OCI-LY1 (cell line): ENCODE data around the gene TENM4.

Experiments used
- CTCF ChIP-seq: fragments of 200-600 bp; sonication (generic), shearing (Covaris generic); IDR thresholded peaks from 2 replicates; pipeline ENCODE4 v1.5.1; 2017; ENCODE audit warnings: mild to moderate bottlenecking, antibody characterized with exemption, low read length, moderate library complexity, mixed read lengths
- EZH2 ChIP-seq: fragments of 200-600 bp; sonication (generic), shearing (Covaris generic); IDR thresholded peaks from 2 replicates; pipeline ENCODE4 v1.8.0; 2017; ENCODE audit warnings: borderline replicate concordance, mixed run types, mild to moderate bottlenecking, antibody characterized with exemption, low read length, moderate library complexity, mixed read lengths

GRCh38 chr11:78952890-78953289, 487.9 kb downstream of the TENM4 start:
- TF ChIP-seq CTCF (no peak), EZH2 (no peak)
